HepG2 (cell line): ENCODE data around the gene VEZF1. TPM values are rescaled to one million over a fixed set of nuclear protein-coding genes. Genes with fewer than 3 reads are reported as not detected.
A peak's percentile ranks its signal among the peaks of the same experiment; 100 is the strongest.

Experiments used
- ARHGAP35 ChIP-seq: sonication (generic); formaldehyde crosslinking; IDR thresholded peaks from 2 replicates; pipeline ENCODE4 v1.9.0; 2022; ENCODE audit warnings: mild to moderate bottlenecking, inconsistent platforms, moderate library complexity, missing genetic modification reagents, borderline replicate concordance
- ATF1 ChIP-seq: IDR thresholded peaks from 2 replicates; pipeline ENCODE4 v1.6.1; 2016; ENCODE audit warnings: mild to moderate bottlenecking, control low read depth
- FOXM1 ChIP-seq: sonication (generic); formaldehyde crosslinking; IDR thresholded peaks from 2 replicates; pipeline ENCODE4 v1.5.0; 2020; ENCODE audit warnings: missing genetic modification reagents
- FOXP1 ChIP-seq, 2 experiments: fragments of 450-650 bp in 1 of 2; IDR thresholded peaks; 2 replicates each; pipeline ENCODE4 v1.6.1; 2017 to 2018; ENCODE audit warnings: antibody characterized with exemption in 1 of 2
- GATAD1 ChIP-seq: IDR thresholded peaks from 2 replicates; pipeline ENCODE4 v1.6.1; 2016; ENCODE audit warnings: missing genetic modification reagents, missing compliant biosample characterization
- HOXA5 ChIP-seq: sonication (generic); formaldehyde crosslinking; IDR thresholded peaks from 2 replicates; pipeline ENCODE4 v1.4.0; 2020; ENCODE audit warnings: missing genetic modification reagents
- KAT2B ChIP-seq: fragments of 150-350 bp; IDR thresholded peaks from 2 replicates; pipeline ENCODE4 v1.6.1; 2014; ENCODE audit warnings: low read depth, low read length, borderline replicate concordance
- KDM2A ChIP-seq: sonication (generic); formaldehyde crosslinking; IDR thresholded peaks from 2 replicates; pipeline ENCODE4 v1.4.0; 2020; ENCODE audit warnings: low read depth, missing genetic modification reagents, borderline replicate concordance
- KLF12 ChIP-seq: sonication (generic); formaldehyde crosslinking; IDR thresholded peaks from 2 replicates; pipeline ENCODE4 v1.4.0; 2020; ENCODE audit warnings: missing genetic modification reagents, borderline replicate concordance
- KLF15 ChIP-seq: sonication (generic); formaldehyde crosslinking; IDR thresholded peaks from 2 replicates; pipeline ENCODE4 v1.8.1; 2023; ENCODE audit warnings: borderline replicate concordance, mild to moderate bottlenecking, inconsistent platforms, missing genetic modification reagents, mixed read lengths
- MTF2 ChIP-seq: sonication (generic); formaldehyde crosslinking; IDR thresholded peaks from 2 replicates; pipeline ENCODE4 v1.5.0; 2020; ENCODE audit warnings: missing genetic modification reagents, borderline replicate concordance
- NPAS2 ChIP-seq: sonication (generic); formaldehyde crosslinking; IDR thresholded peaks from 2 replicates; pipeline ENCODE4 v1.8.0; 2022; ENCODE audit warnings: mild to moderate bottlenecking, missing genetic modification reagents, borderline replicate concordance
- POLR2AphosphoS2 ChIP-seq: IDR thresholded peaks from 2 replicates; pipeline ENCODE4 v1.6.1; 2011; ENCODE audit warnings: low read depth, low read length, improper control_type of control experiment
- RAD51 ChIP-seq: fragments of 450-650 bp; IDR thresholded peaks from 2 replicates; pipeline ENCODE4 v1.6.1; 2016; ENCODE audit warnings: borderline replicate concordance
- ZBTB20 ChIP-seq: sonication (generic); formaldehyde crosslinking; IDR thresholded peaks from 2 replicates; pipeline ENCODE4 v1.8.1; 2023; ENCODE audit warnings: missing genetic modification reagents, low read depth, mild to moderate bottlenecking, borderline replicate concordance
- ZFP41 ChIP-seq: sonication (generic); formaldehyde crosslinking; IDR thresholded peaks from 2 replicates; pipeline ENCODE4 v1.4.0; 2020; ENCODE audit warnings: mild to moderate bottlenecking, missing genetic modification reagents, borderline replicate concordance
- ZNF17 ChIP-seq: sonication (generic); formaldehyde crosslinking; IDR thresholded peaks from 2 replicates; pipeline ENCODE4 v1.5.0; 2020; ENCODE audit warnings: mild to moderate bottlenecking, missing genetic modification reagents
- ZNF205 ChIP-seq: IDR thresholded peaks from 2 replicates; pipeline ENCODE4 v1.6.1; 2018; ENCODE audit warnings: missing biosample characterization, missing genetic modification reagents
- ZNF780A ChIP-seq: sonication (generic); formaldehyde crosslinking; IDR thresholded peaks from 2 replicates; pipeline ENCODE4 v1.8.0; 2022; ENCODE audit warnings: mild to moderate bottlenecking, missing genetic modification reagents, moderate library complexity
- polyA plus RNA-seq, 8 experiments: library from polyadenylated mRNA; depleted of rRNA in 3 of 8; stranded (reverse) in 7 of 8; unstranded in 1 of 8; fragments of >200 nt; fragmentation: Illumina TruSeq in 4 of 8; extraction: Trizol in 4 of 8; gene quantifications; 2 replicates each; pipeline versions ENCODE4 v1.2.1 to v1.2.3, GENCODE V29; 2011 to 2016; ENCODE audit warnings: low read depth in 4 of 8, missing spikeins in 1 of 8, mixed read lengths in 1 of 8; ENCODE audit not compliant: insufficient read depth in 1 of 8
- total RNA-seq, 5 experiments: library from RNA; depleted of rRNA; stranded (reverse); fragments of >200 nt; fragmentation: Illumina TruSeq; extraction: Trizol; gene quantifications; 2 replicates each; pipeline ENCODE4 v1.2.3, GENCODE V29; 2016; ENCODE audit warnings: low read depth in 1 of 5
- TF ChIP-seq, protein P1 (sequence below): sonication (generic); formaldehyde crosslinking; IDR thresholded peaks from 2 replicates; pipeline ENCODE4 v1.4.0; 2020; ENCODE audit warnings: missing genetic modification reagents
- TF ChIP-seq, protein P2 (sequence below): sonication (generic); formaldehyde crosslinking; IDR thresholded peaks from 2 replicates; pipeline ENCODE4 v1.5.0; 2020; ENCODE audit warnings: mild to moderate bottlenecking, missing genetic modification reagents
- TF ChIP-seq, protein P3 (sequence below): sonication (generic); formaldehyde crosslinking; IDR thresholded peaks from 2 replicates; pipeline ENCODE4 v1.8.0; 2022; ENCODE audit warnings: missing genetic modification reagents, low read depth, mild to moderate bottlenecking, borderline replicate concordance
- TF ChIP-seq, protein P4 (sequence below): sonication (generic); formaldehyde crosslinking; IDR thresholded peaks from 2 replicates; pipeline ENCODE4 v1.8.0; 2022; ENCODE audit warnings: mild to moderate bottlenecking, missing genetic modification reagents, moderate library complexity
- TF ChIP-seq, protein P5 (sequence below): sonication (generic); formaldehyde crosslinking; IDR thresholded peaks from 2 replicates; pipeline ENCODE4 v1.5.0; 2020; ENCODE audit warnings: missing genetic modification reagents
- TF ChIP-seq, protein P6 (sequence below): IDR thresholded peaks from 2 replicates; pipeline ENCODE4 v1.6.1; 2016; ENCODE audit warnings: mild to moderate bottlenecking, missing biosample characterization, missing genetic modification reagents

Gene VEZF1
- total and polyA plus RNA-seq, 2 of the 13 experiments (the other 11 are each of a cell fraction or from before 2014, with no cell fraction given) = 45.9 to 49.7 TPM

DNA sequence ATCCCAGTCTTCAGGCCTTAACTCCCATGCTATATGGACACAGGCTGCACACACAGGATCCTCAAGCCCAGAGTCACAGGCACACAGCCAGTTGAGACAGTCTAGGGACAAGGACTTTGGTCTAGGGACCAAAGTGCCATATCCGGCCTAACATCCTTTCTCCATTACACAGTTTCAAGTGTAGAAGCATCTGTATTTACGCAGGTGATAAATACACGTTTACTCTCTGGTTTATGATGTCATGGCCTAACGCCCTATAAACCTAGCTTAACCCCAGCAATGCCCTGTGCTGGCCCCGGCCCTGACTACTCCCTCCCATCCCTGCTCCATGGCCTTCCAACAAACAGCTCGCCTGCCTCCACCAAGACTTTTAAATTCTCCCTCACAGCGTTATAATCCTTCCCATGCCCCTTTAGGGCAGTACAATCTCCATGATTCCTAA is 50.0 kb downstream of the VEZF1 start (continued):
- TF ChIP-seq, protein P1, sequence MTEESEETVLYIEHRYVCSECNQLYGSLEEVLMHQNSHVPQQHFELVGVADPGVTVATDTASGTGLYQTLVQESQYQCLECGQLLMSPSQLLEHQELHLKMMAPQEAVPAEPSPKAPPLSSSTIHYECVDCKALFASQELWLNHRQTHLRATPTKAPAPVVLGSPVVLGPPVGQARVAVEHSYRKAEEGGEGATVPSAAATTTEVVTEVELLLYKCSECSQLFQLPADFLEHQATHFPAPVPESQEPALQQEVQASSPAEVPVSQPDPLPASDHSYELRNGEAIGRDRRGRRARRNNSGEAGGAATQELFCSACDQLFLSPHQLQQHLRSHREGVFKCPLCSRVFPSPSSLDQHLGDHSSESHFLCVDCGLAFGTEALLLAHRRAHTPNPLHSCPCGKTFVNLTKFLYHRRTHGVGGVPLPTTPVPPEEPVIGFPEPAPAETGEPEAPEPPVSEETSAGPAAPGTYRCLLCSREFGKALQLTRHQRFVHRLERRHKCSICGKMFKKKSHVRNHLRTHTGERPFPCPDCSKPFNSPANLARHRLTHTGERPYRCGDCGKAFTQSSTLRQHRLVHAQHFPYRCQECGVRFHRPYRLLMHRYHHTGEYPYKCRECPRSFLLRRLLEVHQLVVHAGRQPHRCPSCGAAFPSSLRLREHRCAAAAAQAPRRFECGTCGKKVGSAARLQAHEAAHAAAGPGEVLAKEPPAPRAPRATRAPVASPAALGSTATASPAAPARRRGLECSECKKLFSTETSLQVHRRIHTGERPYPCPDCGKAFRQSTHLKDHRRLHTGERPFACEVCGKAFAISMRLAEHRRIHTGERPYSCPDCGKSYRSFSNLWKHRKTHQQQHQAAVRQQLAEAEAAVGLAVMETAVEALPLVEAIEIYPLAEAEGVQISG (CRISPR knock-in tag) = no peak
- TF ChIP-seq, protein P2, sequence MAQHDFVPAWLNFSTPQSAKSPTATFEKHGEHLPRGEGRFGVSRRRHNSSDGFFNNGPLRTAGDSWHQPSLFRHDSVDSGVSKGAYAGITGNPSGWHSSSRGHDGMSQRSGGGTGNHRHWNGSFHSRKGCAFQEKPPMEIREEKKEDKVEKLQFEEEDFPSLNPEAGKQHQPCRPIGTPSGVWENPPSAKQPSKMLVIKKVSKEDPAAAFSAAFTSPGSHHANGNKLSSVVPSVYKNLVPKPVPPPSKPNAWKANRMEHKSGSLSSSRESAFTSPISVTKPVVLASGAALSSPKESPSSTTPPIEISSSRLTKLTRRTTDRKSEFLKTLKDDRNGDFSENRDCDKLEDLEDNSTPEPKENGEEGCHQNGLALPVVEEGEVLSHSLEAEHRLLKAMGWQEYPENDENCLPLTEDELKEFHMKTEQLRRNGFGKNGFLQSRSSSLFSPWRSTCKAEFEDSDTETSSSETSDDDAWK = no peak
- no peak for TF ChIP-seq ARHGAP35 (CRISPR knock-in tag)
- TF ChIP-seq HOXA5 = no peak
- no peak for TF ChIP-seq ZNF17 (CRISPR knock-in tag)
- TF ChIP-seq FOXM1 (CRISPR knock-in tag) = no peak
- peak; percentile 72; the same call in 1 of the 2 replicates for TF ChIP-seq ATF1 (CRISPR knock-in tag)
- TF ChIP-seq NPAS2 (CRISPR knock-in tag) = no peak
- TF ChIP-seq, protein P3, sequence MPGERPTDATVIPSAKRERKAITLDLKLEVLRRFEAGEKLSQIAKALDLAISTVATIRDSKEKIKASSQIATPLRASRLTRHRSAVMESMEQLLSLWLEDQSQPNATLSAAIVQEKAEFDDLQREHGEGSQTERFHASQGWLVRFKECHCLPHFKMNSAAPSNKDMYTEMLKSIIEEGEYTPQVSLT (CRISPR knock-in tag) = no peak
- no peak for TF ChIP-seq ZNF780A (CRISPR knock-in tag)
- no peak for TF ChIP-seq FOXP1 (IDR thresholded peaks at IDR 0.05)
- peak; percentile 89 for TF ChIP-seq FOXP1 (CRISPR knock-in tag; IDR thresholded peaks at IDR 0.05)
- TF ChIP-seq, protein P4, sequence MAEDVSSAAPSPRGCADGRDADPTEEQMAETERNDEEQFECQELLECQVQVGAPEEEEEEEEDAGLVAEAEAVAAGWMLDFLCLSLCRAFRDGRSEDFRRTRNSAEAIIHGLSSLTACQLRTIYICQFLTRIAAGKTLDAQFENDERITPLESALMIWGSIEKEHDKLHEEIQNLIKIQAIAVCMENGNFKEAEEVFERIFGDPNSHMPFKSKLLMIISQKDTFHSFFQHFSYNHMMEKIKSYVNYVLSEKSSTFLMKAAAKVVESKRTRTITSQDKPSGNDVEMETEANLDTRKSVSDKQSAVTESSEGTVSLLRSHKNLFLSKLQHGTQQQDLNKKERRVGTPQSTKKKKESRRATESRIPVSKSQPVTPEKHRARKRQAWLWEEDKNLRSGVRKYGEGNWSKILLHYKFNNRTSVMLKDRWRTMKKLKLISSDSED (CRISPR knock-in tag) = no peak
- no peak for TF ChIP-seq MTF2
- no peak for TF ChIP-seq RAD51
- TF ChIP-seq KLF15 = no peak
- TF ChIP-seq GATAD1 (CRISPR knock-in tag) = peak; percentile 35; the same call in 1 of the 2 replicates
- no peak for TF ChIP-seq POLR2AphosphoS2
- TF ChIP-seq KLF12 = no peak
- TF ChIP-seq KDM2A (CRISPR knock-in tag) = no peak
- TF ChIP-seq KAT2B = no peak
- TF ChIP-seq, protein P5, sequence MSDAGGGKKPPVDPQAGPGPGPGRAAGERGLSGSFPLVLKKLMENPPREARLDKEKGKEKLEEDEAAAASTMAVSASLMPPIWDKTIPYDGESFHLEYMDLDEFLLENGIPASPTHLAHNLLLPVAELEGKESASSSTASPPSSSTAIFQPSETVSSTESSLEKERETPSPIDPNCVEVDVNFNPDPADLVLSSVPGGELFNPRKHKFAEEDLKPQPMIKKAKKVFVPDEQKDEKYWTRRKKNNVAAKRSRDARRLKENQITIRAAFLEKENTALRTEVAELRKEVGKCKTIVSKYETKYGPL = no peak
- TF ChIP-seq, protein P6, sequence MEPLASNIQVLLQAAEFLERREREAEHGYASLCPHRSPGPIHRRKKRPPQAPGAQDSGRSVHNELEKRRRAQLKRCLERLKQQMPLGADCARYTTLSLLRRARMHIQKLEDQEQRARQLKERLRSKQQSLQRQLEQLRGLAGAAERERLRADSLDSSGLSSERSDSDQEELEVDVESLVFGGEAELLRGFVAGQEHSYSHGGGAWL (CRISPR knock-in tag) = no peak
- TF ChIP-seq ZBTB20 (CRISPR knock-in tag) = peak; percentile 78; the same call in 1 of the 2 replicates
- TF ChIP-seq ZNF205 (CRISPR knock-in tag) = peak; percentile 57; the same call in 1 of the 2 replicates
- TF ChIP-seq ZFP41 (CRISPR knock-in tag) = no peak
